Rectal smooth muscle tissue (tissue), 1 donor: ENCODE results near the gene ABHD12.

Source experiments
- H3K27ac ChIP-seq: one replicate; pipeline ENCODE4 v1.7.0; 2013; ENCODE audit warnings: low read depth, low read length, inconsistent platforms
- H3K27me3 ChIP-seq: one replicate; pipeline ENCODE4 v1.7.0; 2013; ENCODE audit warnings: low read length; ENCODE audit not compliant: control insufficient read depth, insufficient read depth
- H3K36me3 ChIP-seq: one replicate; pipeline ENCODE4 v1.7.0; 2013; ENCODE audit warnings: low read length; ENCODE audit not compliant: control insufficient read depth, insufficient read depth
- H3K4me1 ChIP-seq: one replicate; pipeline ENCODE4 v1.7.0; 2013; ENCODE audit warnings: low read length; ENCODE audit not compliant: control insufficient read depth, insufficient read depth
- H3K4me3 ChIP-seq: one replicate; pipeline ENCODE4 v1.7.0; 2013; ENCODE audit warnings: low read length
- H3K9ac ChIP-seq: one replicate; pipeline ENCODE4 v1.7.0; 2013; ENCODE audit warnings: low read length

ABHD12 gene

DNA sequence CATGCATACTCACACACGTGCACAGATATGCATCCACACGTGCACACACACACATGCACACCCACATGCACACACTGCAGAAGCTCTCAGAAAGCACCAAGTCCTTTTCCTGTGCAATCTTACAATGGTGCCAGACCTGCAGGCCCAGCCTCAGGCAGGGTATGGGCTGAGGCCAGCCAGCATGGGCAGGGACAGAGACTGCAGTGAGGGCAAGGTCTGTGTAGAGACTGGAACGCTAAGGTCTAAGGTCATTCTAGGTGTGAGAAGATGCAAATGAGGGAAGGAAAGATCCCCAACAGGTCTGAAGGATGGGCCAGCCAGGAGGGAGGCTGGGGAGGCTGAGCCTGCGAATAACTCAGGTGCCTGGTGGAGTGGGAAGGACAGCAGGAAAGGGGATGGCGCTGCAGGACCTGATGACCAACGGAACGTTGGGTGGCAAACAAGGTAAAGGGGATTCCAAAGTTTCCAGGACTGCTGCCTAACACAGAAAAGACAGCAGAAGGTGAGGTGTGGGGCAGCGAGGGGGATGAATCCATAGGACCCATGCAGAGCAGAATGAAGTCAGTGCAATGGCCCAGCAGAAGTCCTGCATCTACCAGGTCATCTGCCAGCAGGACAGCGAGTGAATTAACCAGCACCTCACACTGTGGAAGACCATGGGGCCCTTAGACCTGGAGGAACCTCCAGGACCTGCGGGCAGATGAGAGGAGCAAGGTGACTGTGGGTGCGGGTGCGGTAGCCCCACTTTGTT, 67.0 kb downstream of the ABHD12 start:
- H3K9ac ChIP-seq: no peak overlapping the region
- no peaks in the 10 kb centered on the region for H3K27me3 ChIP-seq
- H3K4me3 ChIP-seq: no peak overlapping the region
- H3K27ac ChIP-seq: no peak overlapping the region
- H3K36me3 ChIP-seq: peaks cover 3% of the 10 kb centered on the region
- no peaks in the 10 kb centered on the region for H3K4me1 ChIP-seq

DNA sequence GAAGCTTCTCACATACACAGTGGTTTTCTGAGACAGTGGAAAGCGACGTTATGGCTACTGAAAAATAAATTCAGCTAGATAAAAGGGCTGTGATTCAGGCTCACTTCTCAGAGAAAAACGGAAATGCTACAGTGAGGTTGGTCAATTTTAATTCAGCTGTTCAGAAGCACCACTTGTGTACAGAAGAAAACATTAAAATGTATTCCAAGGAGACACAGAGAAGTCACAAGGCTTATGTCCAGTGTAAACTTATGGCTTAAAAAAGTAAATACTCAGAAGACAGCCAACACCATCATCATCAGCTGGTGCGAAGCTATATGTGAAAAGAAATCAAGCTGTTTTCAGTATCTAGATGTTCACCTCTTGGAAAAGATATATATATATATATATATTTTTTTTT, 68.6 kb downstream of the ABHD12 start:
- H3K9ac ChIP-seq: no peak overlapping the region
- H3K36me3 ChIP-seq: peaks cover 3% of the 10 kb centered on the region
- no peak overlapping the region for H3K27ac ChIP-seq
- no peaks in the 10 kb centered on the region for H3K4me1 ChIP-seq
- H3K27me3 ChIP-seq: no peaks in the 10 kb centered on the region
- no peak overlapping the region for H3K4me3 ChIP-seq

DNA sequence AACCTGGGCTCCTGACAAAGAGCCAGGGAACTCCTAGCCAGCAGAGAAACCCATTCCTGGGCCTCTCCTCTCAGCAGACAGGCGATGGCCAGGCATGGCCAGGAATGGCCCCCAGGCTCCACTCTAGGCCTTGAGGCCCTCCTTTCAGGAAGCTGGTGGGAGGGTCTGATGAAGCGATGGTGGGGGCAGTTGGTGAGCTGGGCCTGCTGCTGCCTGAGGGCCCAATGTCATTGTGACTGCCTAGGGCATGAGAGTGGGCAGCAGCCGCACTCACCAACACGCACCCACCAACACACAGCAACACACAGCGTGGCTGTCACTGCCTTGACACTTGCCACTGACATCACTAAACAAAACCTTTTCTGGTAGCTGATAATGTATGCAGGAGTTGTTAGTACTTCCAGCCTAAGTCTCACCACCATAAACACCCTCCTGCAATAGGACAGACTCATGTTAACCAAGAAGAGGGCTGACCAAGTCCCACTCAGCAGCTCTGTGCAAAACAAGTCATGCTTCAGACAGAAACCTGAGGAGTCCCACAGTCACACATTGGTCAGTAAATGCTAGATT, 69.3 kb downstream of the ABHD12 start:
- Histone ChIP-seq H3K36me3 (peaks cover 3% of the 10 kb centered on the region), H3K27ac (no peak overlapping the region)

DNA sequence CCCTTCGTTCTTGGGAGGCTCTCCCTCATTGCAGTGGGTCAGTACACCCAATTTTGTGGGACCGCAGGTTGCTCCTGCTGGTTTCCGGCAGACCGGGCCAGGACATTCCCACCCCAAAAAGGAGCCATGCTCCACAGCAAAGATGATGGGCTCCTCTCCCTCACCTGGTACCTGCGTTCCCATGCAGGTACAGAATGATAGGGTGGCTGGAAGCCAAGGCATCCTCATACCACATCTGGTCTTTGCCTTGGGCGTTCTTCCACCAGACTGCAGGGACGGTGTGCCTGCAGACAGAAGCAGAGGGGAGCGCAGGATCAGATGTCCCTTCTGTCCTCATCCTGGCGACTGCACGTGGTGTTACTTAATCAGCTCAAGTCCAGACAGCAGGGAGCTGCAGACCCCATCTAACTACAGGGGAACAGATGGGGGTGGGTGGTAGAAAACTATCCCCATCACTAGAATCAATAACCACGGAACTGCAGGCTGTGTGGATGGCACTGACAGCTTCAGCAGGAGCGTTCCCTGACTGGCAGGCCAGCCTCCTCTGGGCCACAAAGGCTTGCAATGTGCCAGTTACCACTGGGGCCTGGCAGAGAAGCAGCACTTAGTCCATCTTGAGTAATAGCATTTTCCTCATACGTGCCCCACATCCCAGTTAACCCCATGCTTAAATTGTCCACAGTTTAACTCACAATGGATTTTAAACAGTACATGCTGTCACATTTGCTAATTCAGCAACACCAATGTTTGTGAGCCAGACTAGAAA, 70.4 kb downstream of the ABHD12 start:
- no peak overlapping the region for H3K27ac ChIP-seq
- no peak overlapping the region for H3K4me3 ChIP-seq
- peaks cover 3% of the 10 kb centered on the region for H3K36me3 ChIP-seq
- no peak overlapping the region for H3K9ac ChIP-seq
- H3K4me1 ChIP-seq: no peaks in the 10 kb centered on the region
- H3K27me3 ChIP-seq: no peaks in the 10 kb centered on the region

More for the DNA sequence above, 69.3 kb downstream of the ABHD12 start:
- Histone ChIP-seq H3K4me1 (no peaks in the 10 kb centered on the region), H3K9ac (no peak overlapping the region), H3K4me3 (no peak overlapping the region), H3K27me3 (no peaks in the 10 kb centered on the region)

DNA sequence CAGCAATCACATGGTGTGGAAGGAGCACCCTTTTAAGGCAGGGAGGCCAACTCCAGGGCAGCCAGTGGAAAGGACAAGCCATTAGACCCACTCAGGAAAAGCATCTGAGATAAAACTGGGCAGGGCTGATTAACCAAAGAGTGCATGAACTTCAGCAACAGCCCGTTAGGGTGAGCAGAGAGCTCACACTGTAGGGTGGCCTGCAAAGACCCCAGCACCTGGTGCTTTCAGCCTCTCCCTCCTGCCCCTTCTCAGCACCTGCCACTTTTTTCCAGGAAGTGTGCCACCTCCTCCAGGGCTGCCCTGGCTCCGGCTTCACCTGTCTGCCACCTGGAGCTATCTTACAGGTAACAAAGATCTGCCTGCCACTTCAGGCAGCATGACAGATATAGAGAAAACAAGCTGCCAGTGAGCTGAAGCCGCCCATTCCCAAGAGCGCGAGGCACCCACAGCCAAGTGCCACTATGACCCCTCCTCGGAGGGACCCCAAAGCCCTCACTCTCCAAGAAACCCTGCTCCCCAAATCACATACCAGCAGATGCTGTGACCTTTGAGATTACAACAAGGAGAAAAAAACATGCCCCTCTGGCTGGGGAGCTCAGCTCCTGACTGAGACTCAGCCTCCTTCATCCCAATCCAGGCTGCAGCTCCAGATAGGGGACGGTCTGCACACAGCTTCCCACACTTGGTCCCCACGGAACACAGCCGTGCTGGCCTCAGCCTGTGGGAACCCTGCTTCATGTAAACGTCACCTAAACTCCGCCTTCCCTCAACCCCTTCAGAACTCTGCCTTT, 71.2 kb downstream of the ABHD12 start:
- Histone ChIP-seq H3K27ac (no peak overlapping the region), H3K36me3 (peaks cover 7% of the 10 kb centered on the region), H3K9ac (no peak overlapping the region), H3K27me3 (no peaks in the 10 kb centered on the region), H3K4me3 (no peak overlapping the region), H3K4me1 (no peaks in the 10 kb centered on the region)

DNA sequence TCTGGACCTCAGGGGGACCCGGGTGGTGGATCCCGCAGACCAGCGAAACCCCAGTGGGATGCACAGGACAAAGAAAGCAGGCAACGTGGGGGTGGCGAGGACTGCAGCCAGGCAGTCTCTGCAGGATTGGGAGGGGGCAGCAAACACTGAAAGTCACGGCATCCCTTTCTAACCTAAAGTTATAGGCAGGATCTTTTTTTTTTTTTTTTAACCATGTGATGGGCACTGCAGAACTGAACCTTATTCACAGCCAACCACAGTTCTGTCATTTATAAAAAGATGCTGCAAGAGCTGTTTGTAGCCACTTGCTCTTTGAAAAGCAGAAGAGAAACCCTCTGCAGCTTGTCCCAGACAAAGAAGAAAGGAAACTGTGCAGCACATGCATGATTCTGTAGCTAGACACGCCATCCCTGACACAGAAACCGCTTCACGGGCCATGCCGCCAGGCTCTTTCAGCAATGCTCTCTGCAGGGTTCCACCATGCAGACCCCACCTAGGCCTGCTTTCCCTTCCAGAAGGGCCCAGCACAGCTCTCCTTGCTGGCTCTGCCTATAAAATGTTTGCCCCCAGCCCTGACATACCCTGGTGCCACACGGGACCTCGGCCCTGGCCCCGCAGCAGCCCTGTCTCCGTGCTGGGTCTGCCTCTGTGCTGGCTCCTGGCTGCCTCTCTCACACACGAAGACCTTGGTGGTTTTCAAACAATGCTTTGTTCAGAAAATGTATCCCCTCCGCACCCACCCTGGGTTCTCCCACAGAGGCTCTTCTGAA, 72.0 kb downstream of the ABHD12 start:
- no peak overlapping the region for H3K4me3 ChIP-seq
- H3K9ac ChIP-seq: no peak overlapping the region
- H3K27ac ChIP-seq: no peak overlapping the region

DNA sequence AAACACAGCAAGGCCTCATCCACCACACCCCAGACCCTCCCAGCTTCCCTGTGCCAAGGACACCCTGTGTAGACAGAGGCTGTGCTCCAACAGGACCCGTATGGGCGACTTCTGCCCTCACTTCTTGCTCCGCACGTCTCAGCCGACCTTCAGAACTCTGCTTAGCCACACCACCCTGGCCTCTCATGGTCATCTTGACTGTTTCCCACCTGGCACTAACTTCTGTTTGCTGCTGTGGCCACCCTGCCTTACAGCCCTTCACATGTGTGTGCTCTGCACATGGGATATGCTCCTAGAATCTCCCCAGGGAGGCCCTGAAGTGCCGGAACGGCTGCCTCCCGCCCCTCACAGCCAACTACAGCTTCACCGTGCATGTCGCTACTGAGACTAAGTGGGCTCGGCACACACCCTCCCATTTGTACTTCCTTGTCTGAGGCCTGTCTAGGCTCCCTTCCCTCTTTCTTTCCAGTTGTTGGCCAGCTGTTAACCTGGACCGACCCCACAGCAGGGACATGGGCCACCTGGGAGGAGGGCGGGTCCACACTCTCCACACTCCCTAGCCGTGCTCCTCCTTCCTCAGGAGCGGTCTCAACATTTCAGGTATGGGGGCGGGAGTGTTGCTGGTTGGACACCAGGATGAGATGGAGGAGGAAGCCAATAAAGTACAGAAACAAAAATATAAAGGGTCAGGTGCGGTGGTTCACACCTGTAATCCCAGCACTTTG, 73.1 kb downstream of the ABHD12 start:
- Histone ChIP-seq H3K27ac (no peak overlapping the region), H3K27me3 (no peaks in the 10 kb centered on the region), H3K4me3 (no peak overlapping the region), H3K9ac (no peak overlapping the region), H3K4me1 (no peaks in the 10 kb centered on the region), H3K36me3 (peaks cover 7% of the 10 kb centered on the region)

More for the DNA sequence above, 72.0 kb downstream of the ABHD12 start:
- Histone ChIP-seq H3K4me1 (no peaks in the 10 kb centered on the region), H3K36me3 (peaks cover 7% of the 10 kb centered on the region), H3K27me3 (no peaks in the 10 kb centered on the region)

DNA sequence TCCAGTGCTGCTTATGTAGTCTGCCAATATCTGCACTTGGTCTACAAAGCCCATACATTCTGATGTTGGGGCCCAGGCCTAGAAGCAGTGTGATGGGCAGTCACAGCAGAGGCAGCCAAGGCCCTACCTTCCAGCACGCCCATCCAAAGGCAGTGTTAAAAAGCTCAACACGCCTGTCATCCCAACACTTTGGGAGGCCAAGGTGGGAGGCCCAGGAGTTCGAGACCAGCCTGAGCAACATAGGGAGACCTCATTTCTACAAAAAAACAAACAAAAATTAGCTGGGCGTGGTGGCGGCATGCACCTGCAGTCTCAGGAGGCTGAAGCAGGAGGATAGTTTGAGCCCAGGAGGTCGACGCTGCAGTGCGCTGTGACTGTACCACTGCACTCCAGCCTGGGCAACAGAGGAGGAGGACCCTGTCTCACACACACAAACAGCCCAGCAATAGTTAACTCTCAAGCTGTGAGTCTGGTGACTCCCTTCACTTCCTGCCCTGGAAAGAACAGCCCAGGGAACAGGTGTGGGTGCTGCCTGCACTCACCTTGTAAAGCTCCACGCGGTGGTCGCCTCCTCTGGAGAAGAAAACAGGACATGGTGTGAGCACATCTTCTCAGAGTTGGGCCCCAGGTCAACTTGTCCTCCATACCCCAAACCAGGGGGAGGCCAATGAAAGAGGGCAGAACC, 74.0 kb downstream of the ABHD12 start:
- Histone ChIP-seq H3K27ac (no peak overlapping the region), H3K9ac (no peak overlapping the region), H3K36me3 (peaks cover 7% of the 10 kb centered on the region), H3K4me1 (no peaks in the 10 kb centered on the region), H3K27me3 (no peaks in the 10 kb centered on the region), H3K4me3 (no peak overlapping the region)

DNA sequence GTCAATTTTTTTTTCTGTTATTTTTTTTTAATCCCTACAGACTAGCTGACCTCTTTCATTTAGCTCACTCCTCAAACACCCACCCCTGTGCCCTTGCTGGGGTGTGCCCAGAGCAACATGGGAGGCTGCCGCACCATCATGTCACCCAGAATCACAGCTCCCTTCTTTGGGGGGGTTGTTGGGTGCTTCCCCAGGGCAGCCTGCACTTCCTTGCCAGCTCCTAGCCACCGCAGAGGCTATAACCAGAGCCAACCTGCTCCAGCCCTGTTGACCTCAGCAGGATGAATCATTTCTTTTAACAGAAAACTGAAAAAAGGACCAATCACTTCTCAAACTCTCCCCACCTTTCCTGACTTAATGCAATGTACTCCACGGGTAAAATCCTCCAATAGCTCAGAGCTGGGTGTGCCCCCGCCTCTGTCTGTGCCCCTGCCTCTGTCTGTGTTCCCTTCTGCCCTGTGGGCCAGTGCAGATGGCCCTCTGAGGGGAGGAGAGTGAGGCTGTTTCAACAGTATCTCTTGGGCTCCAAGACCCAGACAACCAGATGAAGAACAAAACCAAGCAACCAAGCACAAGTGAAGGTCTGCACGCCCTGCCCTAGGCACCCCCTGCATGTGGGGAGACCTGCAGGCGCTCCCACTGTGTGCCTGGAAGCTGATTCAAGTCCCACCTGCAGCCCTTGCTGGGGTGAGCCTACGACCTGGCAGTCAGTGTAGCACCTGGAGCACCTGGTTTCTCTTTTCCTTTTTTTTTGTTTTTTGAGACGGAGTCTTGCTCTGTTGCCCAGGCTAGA, 75.0 kb downstream of the ABHD12 start:
- peaks cover 9% of the 10 kb centered on the region for H3K4me1 ChIP-seq
- H3K4me3 ChIP-seq: no peak overlapping the region
- no peaks in the 10 kb centered on the region for H3K27me3 ChIP-seq
- no peak overlapping the region for H3K9ac ChIP-seq
- H3K27ac ChIP-seq: no peak overlapping the region
- H3K36me3 ChIP-seq: peaks cover 7% of the 10 kb centered on the region

DNA sequence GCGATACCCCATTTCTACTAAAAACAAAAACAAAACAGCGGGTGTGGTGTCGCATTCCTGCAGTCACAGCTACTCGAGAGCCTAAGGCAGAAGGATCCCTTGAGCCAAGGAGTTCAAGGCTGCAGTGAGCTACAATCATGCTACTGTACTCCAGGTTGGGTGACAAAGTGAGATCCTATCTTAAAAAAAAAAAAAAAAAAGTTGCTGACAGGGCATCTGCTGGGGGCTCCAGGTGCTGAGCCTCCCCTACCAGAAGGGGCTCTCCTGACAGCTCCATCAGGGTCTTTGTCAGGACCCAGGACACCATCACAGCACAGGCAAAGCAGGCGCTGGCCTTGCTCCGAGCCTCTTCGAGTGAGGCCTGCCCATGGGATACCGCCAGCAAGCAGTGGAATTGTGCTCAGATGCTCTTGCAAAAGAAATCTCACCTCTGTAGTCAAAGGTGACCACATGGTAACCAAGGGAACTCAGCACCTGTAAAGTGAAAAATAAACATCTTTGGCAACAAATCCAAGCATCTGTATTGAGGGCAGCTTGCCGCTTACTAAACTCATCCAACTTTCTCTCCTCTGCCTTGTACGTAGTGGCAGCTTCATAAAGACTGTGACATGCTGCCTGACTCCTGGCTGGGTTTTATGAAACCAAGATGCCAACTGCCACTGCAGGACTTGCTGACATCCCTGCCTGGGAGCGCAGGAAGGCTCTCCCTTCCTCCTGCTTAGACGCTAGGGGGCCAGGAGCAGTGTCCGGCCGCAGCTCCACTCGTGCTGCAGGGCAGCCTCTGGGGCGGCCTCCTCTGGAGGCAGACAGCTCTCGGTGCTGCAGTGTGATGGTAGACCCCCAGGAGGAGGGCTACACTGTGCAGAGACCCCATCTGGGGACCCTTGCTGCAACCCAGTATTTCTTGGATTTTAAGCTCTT, 75.9 kb downstream of the ABHD12 start:
- Histone ChIP-seq H3K4me3 (no peak overlapping the region), H3K9ac (no peak overlapping the region), H3K4me1 (peaks cover 16% of the 10 kb centered on the region), H3K36me3 (peaks cover 4% of the 10 kb centered on the region), H3K27ac (no peak overlapping the region), H3K27me3 (no peaks in the 10 kb centered on the region)
